ENCODE data around the gene CD79A.

Gene CD79A

DNA sequence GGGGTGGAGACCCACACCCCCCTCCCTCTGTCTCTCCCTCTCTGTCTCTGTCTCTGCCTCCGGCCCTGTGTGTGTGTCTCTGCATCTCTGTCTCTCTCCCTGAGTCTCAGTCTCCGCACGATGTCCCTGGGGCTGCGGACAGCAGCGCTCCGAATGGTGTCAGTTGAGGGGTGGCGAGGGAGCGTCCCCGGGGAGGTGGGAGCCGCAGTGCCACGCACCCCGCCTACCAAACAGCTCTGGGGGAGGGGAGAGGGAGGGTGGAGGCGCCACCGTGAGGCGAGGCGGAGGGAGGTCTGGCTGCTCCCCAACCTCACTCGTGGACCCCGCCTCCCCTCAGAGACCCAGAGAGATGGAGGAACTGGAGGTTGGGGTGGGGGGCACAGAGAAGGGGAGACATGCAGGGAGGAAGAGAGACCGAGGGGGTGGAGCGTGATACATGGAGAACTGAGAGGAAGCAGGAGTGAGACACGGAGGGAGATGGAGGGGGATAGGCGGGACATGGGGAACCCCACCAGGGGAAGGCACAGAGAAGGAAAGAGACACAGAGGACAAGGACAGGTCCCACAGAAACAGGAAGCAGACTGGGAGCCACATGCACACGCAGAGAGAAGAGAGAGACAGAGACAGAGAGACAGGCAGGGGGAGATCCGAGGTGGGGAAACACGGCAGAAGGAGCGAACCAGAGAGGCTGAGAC is 44.0 kb downstream of the CD79A start:
- peak; percentile 24 for DNase-seq

- DNase-seq = no peak
These were observed 44.8 kb downstream of the CD79A start for GRCh38 chr19:41921577-41922576.

- DNase-seq = no peak
These were observed 45.5 kb downstream of the CD79A start for GRCh38 chr19:41922585-41922984.

DNA sequence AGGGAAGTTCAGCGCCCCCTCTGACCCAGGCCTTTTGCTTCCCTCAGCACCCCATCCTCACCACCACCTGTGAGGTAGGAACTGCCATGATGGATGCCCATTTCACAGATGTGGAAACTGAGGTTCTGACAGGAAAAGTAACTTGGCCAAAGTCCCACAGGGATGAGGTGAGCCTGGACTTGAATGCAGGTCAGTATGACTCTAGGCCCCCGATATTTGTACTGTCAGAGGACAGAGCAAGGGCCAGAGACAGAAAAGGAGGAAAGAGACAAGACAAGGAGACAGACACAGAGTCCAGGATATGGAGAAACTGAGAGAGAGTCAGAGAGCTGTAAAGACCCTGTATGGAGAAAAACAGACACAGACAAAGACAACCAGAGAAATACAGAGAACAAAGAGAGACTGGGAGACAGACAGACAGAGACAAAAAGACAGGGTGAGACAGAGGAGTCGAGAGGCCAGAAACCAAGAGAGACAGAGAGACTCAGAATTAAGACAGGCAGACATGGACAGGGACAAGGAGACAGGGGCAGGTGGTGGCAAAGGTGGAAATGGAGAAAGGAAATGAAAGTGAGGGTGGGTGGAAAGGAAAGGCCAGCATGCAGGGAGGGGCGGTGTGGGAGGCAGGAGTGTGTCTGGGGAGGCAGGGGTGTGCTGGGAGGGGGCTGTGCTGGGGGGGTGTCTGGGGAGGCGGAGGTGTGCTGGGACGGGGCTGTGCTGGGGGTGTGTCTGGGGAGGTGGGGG is 46.1 kb downstream of the CD79A start:
- DNase-seq = no peak

- DNase-seq = no peak
These were observed 47.4 kb downstream of the CD79A start for GRCh38 chr19:41924151-41925145.

GRCh38 chr19:41925208-41926003 is 48.3 kb downstream of the CD79A start:
- DNase-seq = no peak

DNA sequence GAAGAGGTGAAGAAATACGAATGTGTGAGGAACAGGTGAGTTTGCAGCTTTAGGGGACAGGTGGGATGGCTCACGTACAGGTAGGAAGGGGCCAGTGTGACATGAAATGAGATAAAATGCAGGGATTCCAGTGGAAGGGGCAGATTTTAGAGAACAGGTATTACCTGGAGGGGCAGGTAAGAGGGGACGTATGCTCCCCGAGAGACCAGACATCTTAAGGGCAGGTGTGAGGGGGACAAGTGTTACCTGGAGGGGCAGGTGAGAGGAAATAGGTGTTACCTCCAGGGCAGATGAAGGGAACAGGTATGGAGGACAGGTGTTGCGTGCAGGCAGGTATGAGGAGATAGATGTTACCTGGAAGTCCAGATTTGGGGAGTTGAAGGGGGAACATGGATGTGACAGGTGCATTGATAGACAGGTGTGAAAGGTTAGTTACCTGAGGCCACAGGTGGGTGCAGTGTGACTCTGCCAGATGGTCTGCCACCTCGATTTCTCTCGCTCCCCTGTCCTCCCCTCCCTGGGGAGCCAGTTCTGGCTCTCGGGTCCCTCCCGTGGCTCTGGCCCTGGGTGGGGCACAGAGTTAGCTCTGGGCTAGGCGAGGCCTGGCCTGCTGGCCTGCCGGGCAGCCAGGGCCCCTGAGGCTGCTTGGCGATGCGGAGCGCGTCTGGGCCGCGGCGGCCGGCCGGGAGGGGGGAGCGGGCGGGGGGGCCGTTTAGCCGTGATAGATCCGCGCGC is 49.1 kb downstream of the CD79A start:
- no peak for DNase-seq

DNA sequence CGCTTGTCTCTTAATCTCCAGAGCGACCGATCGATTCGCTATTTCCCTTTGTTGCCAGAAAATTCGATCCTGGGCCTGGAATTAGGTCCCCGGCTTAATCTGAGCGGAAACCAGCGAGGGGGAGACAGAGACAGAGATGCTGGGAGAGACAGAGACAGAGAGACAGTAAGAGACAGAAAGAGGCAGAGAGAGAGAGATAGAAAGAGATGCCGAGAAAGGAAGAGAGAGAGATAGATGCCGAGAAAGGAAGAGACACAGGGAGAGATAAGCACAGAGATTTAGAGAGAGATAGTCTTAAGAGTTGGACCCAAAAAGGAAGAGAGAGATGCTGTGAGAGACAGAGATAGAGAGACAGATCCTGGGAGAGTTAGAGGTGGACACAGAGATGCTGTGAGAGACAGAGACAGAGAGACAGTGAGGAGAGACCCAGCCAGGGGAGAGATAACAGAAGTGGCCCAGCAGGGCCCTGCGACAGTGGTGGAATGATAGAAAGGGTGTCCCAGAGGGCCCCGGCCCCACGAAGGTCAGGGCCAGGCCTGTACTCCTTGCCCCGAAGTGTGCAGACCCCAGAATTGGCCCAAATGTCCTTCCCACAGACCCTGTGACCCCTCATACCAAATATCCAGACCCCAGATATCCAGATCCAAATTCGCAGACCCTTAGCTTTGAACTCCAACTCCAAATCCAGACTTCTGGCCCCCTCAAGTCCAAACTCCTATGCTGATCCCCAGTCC is 49.9 kb downstream of the CD79A start:
- DNase-seq = no peak

- DNase-seq = peak; percentile 74
These were observed 50.6 kb downstream of the CD79A start for GRCh38 chr19:41927497-41928192.

DNA sequence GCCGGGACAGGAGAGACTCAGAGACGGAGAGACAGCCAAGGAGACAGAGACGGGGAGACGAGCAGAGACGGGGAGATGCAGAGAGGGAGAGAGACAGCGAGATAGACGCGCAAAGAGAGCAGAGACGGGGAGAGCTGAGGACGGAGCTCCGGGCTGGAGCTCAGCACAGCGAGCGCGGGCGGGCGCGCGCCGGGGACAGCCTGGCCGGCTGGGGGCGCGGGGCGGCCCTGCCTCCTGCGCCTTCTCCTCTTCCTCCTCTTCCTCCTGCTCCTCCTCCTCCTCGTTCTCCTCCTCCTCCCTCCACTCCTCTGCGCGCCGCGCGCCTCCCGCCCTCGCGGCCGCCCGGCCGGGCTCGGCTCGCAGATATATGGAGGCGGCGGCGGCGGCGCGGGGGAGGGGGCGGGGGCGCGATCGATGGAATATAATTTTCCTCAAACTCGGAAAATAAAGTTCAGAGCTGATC is 51.2 kb downstream of the CD79A start, which contains the start of gene ERFL:
ERFL (minus strand) TSS at position 229 of the 463 bp plus-strand sequence. CDS start 15,530 bp downstream, outside the sequence.
- DNase-seq = peak; percentile 56

DNA sequence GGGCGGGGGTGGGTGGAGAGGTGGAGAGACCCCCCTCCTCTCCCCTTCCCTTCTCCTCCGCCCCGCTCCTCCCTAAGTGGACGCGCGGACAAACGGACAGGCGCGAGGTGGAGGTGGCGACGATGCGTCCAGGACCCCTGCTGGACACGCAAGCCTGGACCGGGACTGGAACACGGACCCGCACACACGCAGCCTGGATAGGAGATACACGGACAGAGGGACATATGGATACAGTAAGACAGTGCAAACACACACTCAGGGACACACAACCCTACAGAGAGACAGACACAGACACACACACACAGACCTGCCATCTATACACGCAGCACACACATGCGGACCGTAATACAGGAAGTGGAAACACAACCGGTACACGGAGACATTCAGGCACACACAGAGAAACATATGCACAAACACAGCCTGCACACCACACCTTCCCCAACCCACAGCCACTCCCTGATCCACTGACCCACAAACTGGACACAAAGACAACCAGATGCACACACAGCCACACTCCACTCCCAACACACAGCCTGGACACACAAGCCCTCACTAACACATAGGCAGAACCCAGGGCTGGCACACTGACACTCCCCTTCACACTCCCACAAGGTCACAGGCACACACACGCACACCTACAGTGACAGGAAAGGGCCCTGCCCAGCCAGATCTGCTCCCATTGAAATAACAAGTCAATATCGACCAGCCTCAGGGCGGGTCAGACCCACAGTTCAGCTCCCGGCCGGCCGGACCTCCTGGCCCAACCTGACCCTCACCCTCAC is 51.9 kb downstream of the CD79A start:
- DNase-seq = peak; percentile 69

DNA sequence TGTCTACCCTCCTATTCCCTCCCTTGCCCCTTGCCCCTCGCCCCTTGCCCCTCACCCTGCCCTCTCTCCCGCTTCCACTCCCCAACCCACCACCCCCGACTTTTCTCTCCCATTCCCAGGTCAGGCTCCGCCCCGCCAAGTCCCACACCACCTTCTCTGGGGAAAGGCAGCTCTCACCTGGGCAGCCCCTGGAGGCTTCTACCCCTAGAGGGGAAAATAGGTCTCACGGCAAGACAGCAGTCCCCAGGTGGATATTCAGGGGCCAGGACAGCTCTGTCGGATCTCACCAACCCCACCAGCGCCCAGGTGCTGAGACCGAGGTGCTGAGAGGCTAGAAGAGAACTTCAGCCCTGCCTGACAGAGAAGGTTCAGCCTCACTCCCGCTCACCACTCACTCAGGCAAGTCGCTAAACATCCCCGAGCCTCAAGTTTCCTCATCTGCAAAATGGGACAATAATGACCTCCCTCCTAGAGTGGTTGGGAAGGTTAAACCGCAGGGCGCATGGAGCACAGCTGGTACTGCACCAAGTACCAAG is 52.5 kb downstream of the CD79A start:
- DNase-seq = no peak

GRCh38 chr19:41930322-41930722 is 53.2 kb downstream of the CD79A start:
- no peak for DNase-seq
